ENCODE data around the gene APOH.

Gene APOH

GRCh38 chr17:66222798-66223350, 6.3 kb downstream of the APOH start:
- Histone ChIP-seq H3K4me3 (ENCODE audit: insufficient read length, low read depth) (no peak overlapping the region), H3K9ac (ENCODE audit: insufficient read length, low read depth) (no peak overlapping the region), H3K36me3 (ENCODE audit: insufficient read depth, insufficient read length, low read length) (no peaks in the 10 kb centered on the region), H3K4me1 (ENCODE audit: insufficient read depth, insufficient read length) (no peaks in the 10 kb centered on the region), H3K27me3 (ENCODE audit: insufficient read depth, insufficient read length) (no peaks in the 10 kb centered on the region), H3K9me3 (ENCODE audit: insufficient read depth, low read length) (no peaks in the 10 kb centered on the region)
- no peak for DNase-seq (ENCODE audit: low read depth, low spot score)
- TF ChIP-seq SUZ12 (IDR thresholded peaks at IDR 0.05; ENCODE audit: extremely low read depth, insufficient read depth, insufficient read length) (no peak), ZNF274 (IDR thresholded peaks at IDR 0.05; ENCODE audit: low read depth, low read length) (no peak), YY1 (IDR thresholded peaks at IDR 0.05; ENCODE audit: insufficient read depth, insufficient read length) (no peak)

- TF ChIP-seq ZNF274 (IDR thresholded peaks at IDR 0.05; ENCODE audit: low read depth, low read length) (no peak), YY1 (IDR thresholded peaks at IDR 0.05; ENCODE audit: insufficient read depth, insufficient read length) (no peak), SUZ12 (IDR thresholded peaks at IDR 0.05; ENCODE audit: extremely low read depth, insufficient read depth, insufficient read length) (no peak)
- Histone ChIP-seq H3K36me3 (ENCODE audit: insufficient read depth, insufficient read length, low read length) (no peaks in the 10 kb centered on the region), H3K4me1 (ENCODE audit: insufficient read depth, insufficient read length) (no peaks in the 10 kb centered on the region), H3K9me3 (ENCODE audit: insufficient read depth, low read length) (no peaks in the 10 kb centered on the region), H3K4me3 (ENCODE audit: insufficient read length, low read depth) (no peak overlapping the region), H3K9ac (ENCODE audit: insufficient read length, low read depth) (no peak overlapping the region), H3K27me3 (ENCODE audit: insufficient read depth, insufficient read length) (no peaks in the 10 kb centered on the region)
- no peak for DNase-seq (ENCODE audit: low read depth, low spot score)
These were observed 7.3 kb downstream of the APOH start for GRCh38 chr17:66221755-66222530.

- Histone ChIP-seq H3K9me3 (ENCODE audit: insufficient read depth, low read length) (no peaks in the 10 kb centered on the region), H3K4me1 (ENCODE audit: insufficient read depth, insufficient read length) (no peaks in the 10 kb centered on the region), H3K27me3 (ENCODE audit: insufficient read depth, insufficient read length) (no peaks in the 10 kb centered on the region), H3K4me3 (ENCODE audit: insufficient read length, low read depth) (no peak overlapping the region), H3K36me3 (ENCODE audit: insufficient read depth, insufficient read length, low read length) (no peaks in the 10 kb centered on the region), H3K9ac (ENCODE audit: insufficient read length, low read depth) (no peak overlapping the region)
- TF ChIP-seq YY1 (IDR thresholded peaks at IDR 0.05; ENCODE audit: insufficient read depth, insufficient read length) (no peak), ZNF274 (IDR thresholded peaks at IDR 0.05; ENCODE audit: low read depth, low read length) (no peak), SUZ12 (IDR thresholded peaks at IDR 0.05; ENCODE audit: extremely low read depth, insufficient read depth, insufficient read length) (no peak)
- DNase-seq (ENCODE audit: low read depth, low spot score), result no peak
These were observed 7.9 kb downstream of the APOH start for GRCh38 chr17:66221343-66221742.

- DNase-seq (ENCODE audit: low read depth, low spot score), result no peak
- Histone ChIP-seq H3K4me3 (ENCODE audit: insufficient read length, low read depth) (no peak overlapping the region), H3K9me3 (ENCODE audit: insufficient read depth, low read length) (no peaks in the 10 kb centered on the region), H3K27me3 (ENCODE audit: insufficient read depth, insufficient read length) (no peaks in the 10 kb centered on the region), H3K36me3 (ENCODE audit: insufficient read depth, insufficient read length, low read length) (no peaks in the 10 kb centered on the region), H3K9ac (ENCODE audit: insufficient read length, low read depth) (no peak overlapping the region), H3K4me1 (ENCODE audit: insufficient read depth, insufficient read length) (no peaks in the 10 kb centered on the region)
- no peak for TF ChIP-seq SUZ12 (IDR thresholded peaks at IDR 0.05; ENCODE audit: extremely low read depth, insufficient read depth, insufficient read length)
- no peak for TF ChIP-seq YY1 (IDR thresholded peaks at IDR 0.05; ENCODE audit: insufficient read depth, insufficient read length)
- no peak for TF ChIP-seq ZNF274 (IDR thresholded peaks at IDR 0.05; ENCODE audit: low read depth, low read length)
These were observed 9.0 kb downstream of the APOH start for GRCh38 chr17:66220079-66220835.

DNA sequence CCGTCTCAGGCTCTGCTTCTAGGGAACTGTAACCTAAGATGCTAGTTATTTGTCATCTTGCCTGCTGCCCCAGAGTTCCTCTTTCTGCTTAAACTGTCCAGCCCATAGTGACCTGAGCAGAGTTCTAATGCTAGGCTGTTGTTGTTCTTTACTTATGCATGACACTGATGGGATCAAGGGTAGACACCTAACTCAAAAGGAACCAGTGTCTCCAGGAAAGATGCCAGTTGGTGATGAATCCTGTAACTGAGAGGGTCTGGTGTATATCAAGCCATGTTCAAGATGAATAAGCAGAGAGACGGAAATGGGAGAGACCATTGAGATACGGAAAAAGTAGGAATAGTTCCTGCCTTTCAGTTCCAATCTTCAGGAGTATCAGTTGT, 13.7 kb downstream of the APOH start:
- Histone ChIP-seq H3K36me3 (ENCODE audit: insufficient read depth, insufficient read length, low read length) (no peaks in the 10 kb centered on the region), H3K9me3 (ENCODE audit: insufficient read depth, low read length) (no peaks in the 10 kb centered on the region), H3K27me3 (ENCODE audit: insufficient read depth, insufficient read length) (no peaks in the 10 kb centered on the region), H3K9ac (ENCODE audit: insufficient read length, low read depth) (no peak overlapping the region), H3K4me3 (ENCODE audit: insufficient read length, low read depth) (no peak overlapping the region), H3K4me1 (ENCODE audit: insufficient read depth, insufficient read length) (no peaks in the 10 kb centered on the region)
- no peak for DNase-seq (ENCODE audit: low read depth, low spot score)
- no peak for TF ChIP-seq SUZ12 (IDR thresholded peaks at IDR 0.05; ENCODE audit: extremely low read depth, insufficient read depth, insufficient read length)
- no peak for TF ChIP-seq ZNF274 (IDR thresholded peaks at IDR 0.05; ENCODE audit: low read depth, low read length)
- TF ChIP-seq YY1 (IDR thresholded peaks at IDR 0.05; ENCODE audit: insufficient read depth, insufficient read length), result no peak

DNA sequence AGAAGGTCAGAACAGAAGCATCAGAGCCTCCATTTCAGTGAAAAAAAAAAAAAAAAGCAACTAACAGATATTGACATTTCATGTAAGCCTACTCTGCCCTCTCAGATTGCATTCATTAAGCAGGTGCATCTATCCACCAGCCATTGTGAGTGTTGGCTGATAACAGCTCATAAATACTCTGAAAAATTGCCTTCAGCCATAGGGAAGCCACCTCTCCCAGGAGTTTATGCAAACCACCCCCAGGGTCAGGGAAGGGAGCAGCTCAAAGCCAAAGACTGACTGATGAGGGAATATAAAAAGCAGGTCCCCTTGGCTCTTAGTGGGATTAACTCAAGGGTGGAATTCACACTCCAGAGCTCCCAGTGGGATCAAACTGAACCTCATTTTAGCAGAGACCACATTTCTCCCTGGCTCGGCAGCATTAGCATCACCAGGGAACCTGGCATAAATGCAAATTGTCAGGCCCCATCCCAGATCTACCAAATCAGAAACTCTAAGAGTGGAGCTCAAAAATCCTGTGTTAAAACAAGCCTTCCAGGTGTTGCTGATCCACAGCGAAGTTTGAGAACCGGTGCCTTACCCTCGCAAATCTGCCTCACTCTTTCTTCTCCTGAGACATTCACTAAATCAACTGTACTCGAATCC, 14.2 kb downstream of the APOH start:
- no peaks in the 10 kb centered on the region for H3K27me3 ChIP-seq (ENCODE audit: insufficient read depth, insufficient read length)
- no peak overlapping the region for H3K9ac ChIP-seq (ENCODE audit: insufficient read length, low read depth)
- no peaks in the 10 kb centered on the region for H3K9me3 ChIP-seq (ENCODE audit: insufficient read depth, low read length)
- no peak for DNase-seq (ENCODE audit: low read depth, low spot score)
- no peak for TF ChIP-seq YY1 (IDR thresholded peaks at IDR 0.05; ENCODE audit: insufficient read depth, insufficient read length)
- H3K4me1 ChIP-seq (ENCODE audit: insufficient read depth, insufficient read length), result no peaks in the 10 kb centered on the region
- no peaks in the 10 kb centered on the region for H3K36me3 ChIP-seq (ENCODE audit: insufficient read depth, insufficient read length, low read length)
- H3K4me3 ChIP-seq (ENCODE audit: insufficient read length, low read depth), result no peak overlapping the region

Measured in NT2/D1 (cell line).